ENCODE results near the gene KLHDC3. TPM values are rescaled to one million over a fixed set of nuclear protein-coding genes. Genes with fewer than 3 reads are reported as not detected.

KLHDC3 gene
- total and polyA plus RNA-seq, 2 of the 8 experiments (the other 6 are each of a cell fraction or from before 2014, with no cell fraction given), result 181 to 203 TPM

DNA sequence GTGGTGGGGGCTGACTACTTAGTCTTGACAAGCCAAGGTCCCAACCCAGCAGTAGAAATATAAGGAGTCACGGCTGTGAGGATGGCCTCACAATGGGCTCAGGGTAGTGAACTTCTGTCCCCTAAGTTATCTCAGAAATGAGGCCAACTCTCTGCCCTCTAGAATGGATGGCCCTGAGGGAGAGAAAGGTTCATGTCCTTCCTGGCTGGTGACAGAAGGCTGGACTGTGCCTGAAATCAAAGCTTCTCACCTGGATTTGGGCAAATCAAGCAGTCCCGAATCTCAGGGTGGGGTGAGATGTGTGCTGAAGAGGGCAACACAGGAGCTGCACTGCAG is 20.1 kb downstream of the KLHDC3 start:
- Histone ChIP-seq H3K4me3 (ENCODE audit: extremely low read depth in 1 of 4, insufficient read depth in 2 of 4, low read depth in 3 of 4, low read length in 4 of 4) (no peak overlapping the region), H3K14ac (ENCODE audit: insufficient read length) (no peak overlapping the region), H3K4ac (replicated peaks; ENCODE audit: insufficient read length, low read depth, low read length) (no peak overlapping the region), H3K4me1 (replicated peaks in 1 of 4; ENCODE audit: control insufficient read depth in 3 of 4, insufficient read depth in 4 of 4, low read length in 3 of 4) (no peaks in the 10 kb centered on the region), H3K79me1 (ENCODE audit: low read depth, low read length) (no peaks in the 10 kb centered on the region), H2AK5ac (ENCODE audit: low read depth, low read length) (no peak overlapping the region), H2BK5ac (ENCODE audit: low read depth, low read length) (no peak overlapping the region), H4K91ac (replicated peaks; ENCODE audit: insufficient read length, low read length) (no peak overlapping the region), H4K20me1 (replicated peaks in 1 of 2; ENCODE audit: control insufficient read depth in 1 of 2, insufficient read depth in 2 of 2, low read length in 2 of 2) (peaks cover 2 to 17% of the 10 kb centered on the region in 2 experiments), H3K9ac (replicated peaks in 1 of 4; ENCODE audit: extremely low read depth in 1 of 4, low read depth in 3 of 4, low read length in 3 of 4) (no peak overlapping the region), H3K79me2 (ENCODE audit: control insufficient read depth in 1 of 2, insufficient read depth in 2 of 2, low read length in 2 of 2) (no peaks in the 10 kb centered on the region), H4K8ac (ENCODE audit: extremely low read depth, insufficient read depth, low read length) (no peak overlapping the region), H2AFZ (ENCODE audit: low read length) (no peak overlapping the region), H2BK20ac (ENCODE audit: low read length) (no peak overlapping the region), H2BK12ac (ENCODE audit: low read depth, low read length) (no peak overlapping the region), H3K9me3 (ENCODE audit: insufficient read depth in 2 of 2, low read depth in 1 of 2, low read length in 1 of 2) (no peaks in the 10 kb centered on the region), H3K36me3 (ENCODE audit: control insufficient read depth in 2 of 4, insufficient read depth in 4 of 4, low read length in 3 of 4) (peaks cover 10 to 47% (median 23%) of the 10 kb centered on the region in 4 experiments), H3K27ac (ENCODE audit: low read depth, low read length) (no peak overlapping the region), H3K23me2 (ENCODE audit: low read depth, low read length) (0 out of 2 replicates have a peak, but pooled peaks cover 2% of the 10 kb centered on the region), H3K18ac (ENCODE audit: extremely low read depth, low read length) (no peak overlapping the region), H3K4me2 (ENCODE audit: insufficient read depth in 1 of 2, low read depth in 2 of 2, low read length in 2 of 2) (no peak overlapping the region), H4K5ac (ENCODE audit: insufficient read length, low read depth, low read length) (no peak overlapping the region), H3K27me3 (replicated peaks in 1 of 4; ENCODE audit: control insufficient read depth in 3 of 4, extremely low read depth in 1 of 4, insufficient read depth in 3 of 4, low read length in 3 of 4) (no peaks in the 10 kb centered on the region), H2BK120ac (replicated peaks; ENCODE audit: low read depth, low read length) (no peak overlapping the region), H2BK15ac (ENCODE audit: low read length) (no peak overlapping the region), H3K23ac (ENCODE audit: insufficient read length) (no peak overlapping the region), H3K56ac (replicated peaks; ENCODE audit: insufficient read length, low read depth, low read length) (no peak overlapping the region)
- FAIRE-seq (no peak), DNase-seq (ENCODE audit: low read depth in 1 of 2, low spot score in 2 of 2) (no peak)
- ChIA-PET POLR2A (ENCODE audit: partially characterized antibody) (interaction anchor here (0.9 to 29.7 kb wide), 3 partner anchors 8 to 57 kb away, joined by 3 to 584 read pairs (median 584); partner anchors contain the start of genes CUL7, KLHDC3, MEA1 and RRP36), CTCF (ENCODE audit: partially characterized antibody) (interaction anchor here (0.8 to 2.2 kb wide), 11 partner anchors 8 to 473 kb away, joined by 3 to 5 read pairs (median 4); no protein-coding TSS in a partner anchor)
- TF ChIP-seq ASH2L (IDR thresholded peaks at IDR 0.05; ENCODE audit: low read length) (no peak), CHD1 (IDR thresholded peaks at IDR 0.05; ENCODE audit: low read depth, low read length) (no peak)
- TF ChIP-seq, protein P1, sequence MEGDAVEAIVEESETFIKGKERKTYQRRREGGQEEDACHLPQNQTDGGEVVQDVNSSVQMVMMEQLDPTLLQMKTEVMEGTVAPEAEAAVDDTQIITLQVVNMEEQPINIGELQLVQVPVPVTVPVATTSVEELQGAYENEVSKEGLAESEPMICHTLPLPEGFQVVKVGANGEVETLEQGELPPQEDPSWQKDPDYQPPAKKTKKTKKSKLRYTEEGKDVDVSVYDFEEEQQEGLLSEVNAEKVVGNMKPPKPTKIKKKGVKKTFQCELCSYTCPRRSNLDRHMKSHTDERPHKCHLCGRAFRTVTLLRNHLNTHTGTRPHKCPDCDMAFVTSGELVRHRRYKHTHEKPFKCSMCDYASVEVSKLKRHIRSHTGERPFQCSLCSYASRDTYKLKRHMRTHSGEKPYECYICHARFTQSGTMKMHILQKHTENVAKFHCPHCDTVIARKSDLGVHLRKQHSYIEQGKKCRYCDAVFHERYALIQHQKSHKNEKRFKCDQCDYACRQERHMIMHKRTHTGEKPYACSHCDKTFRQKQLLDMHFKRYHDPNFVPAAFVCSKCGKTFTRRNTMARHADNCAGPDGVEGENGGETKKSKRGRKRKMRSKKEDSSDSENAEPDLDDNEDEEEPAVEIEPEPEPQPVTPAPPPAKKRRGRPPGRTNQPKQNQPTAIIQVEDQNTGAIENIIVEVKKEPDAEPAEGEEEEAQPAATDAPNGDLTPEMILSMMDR (IDR thresholded peaks at IDR 0.05; ENCODE audit: control extremely low read depth in 1 of 3, insufficient read depth in 1 of 3, low read depth in 1 of 3, low read length in 3 of 3), result peak in 2 of 3 experiments; percentile 23 to 30; a peak in 2 of 4 replicates
- WGBS, 2 experiments (ENCODE audit: extremely low coverage in 1 of 2, insufficient coverage in 1 of 2, insufficient read length in 1 of 2, insufficient replicate concordance in 2 of 2, low coverage in 1 of 2, low lambda C conversion rate in 2 of 2, missing lambda C conversion rate in 1 of 2), result 88% methylated on average over 2 of the region's 2 CpGs; no CpG with 5 or more reads in 1 of the 2 experiments

Measured in H1 (cell line).